Subcutaneous abdominal adipose tissue (tissue), 5 donors: ENCODE measurements around the gene DUSP3.
"Not testable (repeated sequence)": the region's sequence is repeated elsewhere in the genome, so short reads cannot be mapped to it uniquely, and the experiment has no call there.

Experiments
- H3K27ac ChIP-seq: one replicate; pipeline ENCODE4 v1.7.0; 2013; ENCODE audit warnings: low read depth, mild to moderate bottlenecking, inconsistent platforms, low read length, moderate library complexity
- H3K27me3 ChIP-seq, 5 donors: one replicate each; pipeline ENCODE4 v1.7.0; 2013; ENCODE audit warnings: low read length in 5 of 5, inconsistent platforms in 1 of 5; ENCODE audit not compliant: control insufficient read depth in 5 of 5, insufficient read depth in 4 of 5
- H3K36me3 ChIP-seq, 5 donors: one replicate each; pipeline ENCODE4 v1.7.0; 2013; ENCODE audit warnings: low read length in 5 of 5; ENCODE audit not compliant: control insufficient read depth in 5 of 5, insufficient read depth in 5 of 5
- H3K4me1 ChIP-seq, 5 donors: one replicate each; pipeline ENCODE4 v1.7.0; 2013; ENCODE audit warnings: low read length in 5 of 5, mild to moderate bottlenecking in 3 of 5, moderate library complexity in 1 of 5; ENCODE audit not compliant: control insufficient read depth in 5 of 5, insufficient read depth in 5 of 5
- H3K4me3 ChIP-seq, 5 donors: one replicate each; pipeline ENCODE4 v1.7.0; 2013; ENCODE audit warnings: low read length in 5 of 5, low read depth in 1 of 5
- H3K9ac ChIP-seq, 5 donors: one replicate each; pipeline ENCODE4 v1.7.0; 2013; ENCODE audit warnings: low read length in 5 of 5, mild to moderate bottlenecking in 4 of 5, moderate library complexity in 3 of 5
- H3K9me3 ChIP-seq, 5 donors: one replicate each; pipeline ENCODE4 v1.7.0; 2013; ENCODE audit warnings: low read length in 5 of 5; ENCODE audit not compliant: control insufficient read depth in 5 of 5
- donor health status: healthy.
- donor health status: healthy.
- donor health status: healthy.
- donor health status: healthy.
- donor health status: healthy.

The DUSP3 gene

DNA sequence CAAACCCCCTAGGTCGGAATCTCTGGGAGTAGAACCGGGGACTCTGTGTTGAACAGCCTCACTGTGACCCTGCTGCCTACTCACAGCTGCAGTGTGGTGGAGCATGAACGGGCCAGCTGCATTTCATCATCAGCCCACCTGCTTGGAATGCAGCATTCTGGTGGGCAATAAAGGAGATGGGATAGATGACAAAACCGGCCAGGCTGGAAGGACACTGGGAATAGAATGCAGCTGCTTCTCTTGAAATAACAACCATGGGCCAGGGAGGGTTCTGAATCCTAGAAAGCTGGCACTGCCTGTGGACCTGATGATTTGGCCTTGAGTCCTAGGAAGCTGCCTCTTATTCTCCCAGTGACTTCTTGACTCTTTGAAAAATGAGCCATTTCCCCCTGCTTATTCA, 25.0 kb upstream of the DUSP3 start:
- Histone ChIP-seq H3K27me3 (no peaks in the 10 kb centered on the region), H3K9me3 (no peaks in the 10 kb centered on the region), H3K27ac (no peak overlapping the region), H3K4me3 (no peak overlapping the region), H3K4me1 (no peaks in the 10 kb centered on the region), H3K9ac (no peak overlapping the region), H3K36me3 (peaks cover 9 to 25% (median 17%) of the 10 kb centered on the region in 5 donors)

DNA sequence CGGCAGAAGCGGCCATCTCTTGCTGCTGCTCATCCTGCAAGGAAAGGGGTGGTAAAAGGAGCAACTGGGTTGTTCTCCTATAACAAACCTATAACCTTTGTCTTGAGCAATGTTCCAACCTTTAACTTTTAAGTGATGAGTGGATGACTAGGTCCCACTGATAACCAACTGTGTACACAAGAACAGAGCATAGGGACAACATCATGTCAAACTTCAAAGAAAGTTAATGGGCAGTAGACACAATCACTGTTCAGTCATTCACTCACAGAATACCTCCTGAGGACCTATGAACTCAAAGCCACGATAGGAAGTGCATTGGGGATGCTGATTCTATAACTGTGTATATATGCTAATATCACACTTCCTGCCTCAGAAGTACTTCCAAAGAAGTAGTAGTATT, 23.1 kb upstream of the DUSP3 start:
- Histone ChIP-seq H3K27ac (no peak overlapping the region), H3K36me3 (peaks cover 7 to 18% (median 9%) of the 10 kb centered on the region in 5 donors), H3K9ac (no peak overlapping the region)

DNA sequence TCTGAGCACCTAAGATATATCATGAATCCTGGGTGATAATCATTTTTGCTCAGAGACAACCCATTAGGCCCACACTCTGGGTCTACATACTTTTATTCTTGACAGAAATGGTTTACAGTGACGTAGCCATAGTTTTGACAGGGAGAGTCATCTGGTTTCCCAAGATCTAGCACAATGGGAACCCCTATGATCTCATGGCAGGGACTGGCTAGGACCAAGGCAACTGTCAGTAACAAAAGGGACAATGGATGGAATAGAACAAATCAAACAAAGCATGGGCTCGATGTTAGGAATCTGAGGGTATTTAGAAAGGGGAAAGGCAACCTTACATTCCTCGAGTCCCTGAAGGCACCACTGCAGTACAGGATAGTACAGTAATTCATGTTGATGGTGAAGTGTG, 22.0 kb upstream of the DUSP3 start:
- peaks cover 7 to 18% (median 9%) of the 10 kb centered on the region in 5 donors for H3K36me3 ChIP-seq
- no peak overlapping the region for H3K4me3 ChIP-seq
- no peaks in the 10 kb centered on the region for H3K27me3 ChIP-seq
- H3K9ac ChIP-seq: no peak overlapping the region
- no peaks in the 10 kb centered on the region for H3K9me3 ChIP-seq
- H3K4me1 ChIP-seq: no peaks in the 10 kb centered on the region
- H3K27ac ChIP-seq: no peak overlapping the region

More for the DNA sequence above, 23.1 kb upstream of the DUSP3 start:
- Histone ChIP-seq H3K9me3 (no peaks in the 10 kb centered on the region), H3K4me1 (no peaks in the 10 kb centered on the region), H3K27me3 (no peaks in the 10 kb centered on the region), H3K4me3 (no peak overlapping the region)

DNA sequence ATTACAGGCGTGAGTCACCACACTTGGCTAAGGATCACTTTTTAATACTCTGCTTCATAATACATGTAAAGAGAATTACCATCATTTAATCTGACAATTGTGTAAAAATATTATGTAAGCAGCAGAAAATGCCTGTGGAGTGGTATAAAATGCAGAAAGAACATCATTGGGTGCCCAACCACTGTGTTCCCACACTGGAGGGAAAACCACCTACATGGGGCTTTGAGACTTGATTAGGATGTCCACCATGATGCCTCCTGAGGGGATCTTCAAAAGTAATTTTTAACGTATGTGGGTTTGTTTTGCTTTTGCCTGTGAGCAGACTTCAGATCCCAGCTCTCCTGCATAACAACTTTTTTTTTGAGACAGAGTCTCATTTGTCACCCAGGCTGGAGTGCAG, 20.3 kb upstream of the DUSP3 start:
- Histone ChIP-seq H3K27ac (no peak overlapping the region), H3K9ac (no peak overlapping the region), H3K36me3 (peaks cover 7 to 18% (median 9%) of the 10 kb centered on the region in 5 donors), H3K4me1 (no peaks in the 10 kb centered on the region), H3K4me3 (no peak overlapping the region), H3K9me3 (no peaks in the 10 kb centered on the region), H3K27me3 (no peaks in the 10 kb centered on the region)

DNA sequence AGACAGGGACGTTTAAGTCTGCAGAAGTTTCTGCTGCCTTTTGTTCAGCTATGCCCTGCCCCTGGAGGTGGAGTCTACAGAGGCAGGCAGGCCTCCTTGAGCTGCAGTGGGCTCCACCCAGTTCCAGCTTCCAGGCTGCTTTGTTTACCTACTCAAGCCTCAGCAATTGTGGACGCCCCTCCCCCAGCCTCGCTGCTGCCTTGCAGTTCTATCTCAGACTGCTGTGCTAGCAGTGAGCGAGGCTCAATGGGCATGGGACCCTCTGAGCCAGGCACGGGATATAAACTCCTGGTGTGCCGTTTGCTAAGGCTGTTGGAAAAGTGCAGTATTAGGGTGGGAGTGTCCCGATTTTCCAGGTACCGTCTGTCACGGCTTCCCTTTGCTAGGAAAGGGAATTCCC, 19.2 kb upstream of the DUSP3 start:
- not testable (repeated sequence) for H3K4me1 ChIP-seq

DNA sequence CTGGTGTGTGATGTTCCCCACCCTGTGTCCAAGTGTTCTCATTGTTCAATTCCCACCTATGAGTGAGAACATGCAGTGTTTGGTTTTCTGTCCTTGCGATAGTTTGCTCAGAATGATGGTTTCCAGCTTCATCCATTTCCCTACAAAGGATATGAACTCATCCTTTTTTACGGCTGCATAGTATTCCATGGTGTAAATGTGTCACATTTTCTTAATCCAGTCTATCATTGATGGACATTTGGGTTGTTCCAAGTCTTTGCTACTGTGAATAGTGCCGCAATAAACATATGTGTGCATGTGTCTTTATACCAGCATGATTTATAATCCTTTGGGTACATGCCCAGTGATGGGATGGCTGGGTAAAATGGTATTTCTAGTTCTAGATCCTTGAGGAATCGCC, 13.9 kb upstream of the DUSP3 start:
- not testable (repeated sequence) for H3K9ac ChIP-seq, H3K9me3 ChIP-seq, H3K27me3 ChIP-seq, H3K36me3 ChIP-seq, H3K4me3 ChIP-seq, H3K27ac ChIP-seq, H3K4me1 ChIP-seq

More for the DNA sequence above, 19.2 kb upstream of the DUSP3 start:
- not testable (repeated sequence) for H3K27ac ChIP-seq, H3K27me3 ChIP-seq, H3K9me3 ChIP-seq, H3K4me3 ChIP-seq, H3K9ac ChIP-seq
- H3K36me3 ChIP-seq: peaks cover under 1 to 10% (median 9%) of the 10 kb centered on the region in 5 donors

DNA sequence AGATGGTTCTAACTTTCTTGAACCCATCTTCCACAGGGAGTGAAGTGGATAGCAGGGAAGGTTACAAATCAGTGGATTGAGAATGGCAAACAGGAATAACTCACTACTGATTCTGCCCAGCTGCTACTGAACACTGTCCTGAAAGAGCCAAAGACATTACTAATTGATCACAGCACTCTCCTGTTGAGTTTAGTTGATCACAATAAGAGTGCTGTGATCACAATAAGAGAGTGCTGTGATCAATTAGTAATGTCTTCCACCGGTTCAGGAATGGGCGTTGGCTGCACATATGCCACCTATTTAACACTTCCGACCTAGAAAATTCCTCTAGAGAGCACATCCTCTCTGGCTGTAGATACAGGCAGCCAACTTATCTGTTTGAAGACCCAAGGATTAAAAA, 12.8 kb upstream of the DUSP3 start:
- H3K9ac ChIP-seq: no peak overlapping the region
- H3K4me3 ChIP-seq: no peak overlapping the region
- H3K36me3 ChIP-seq: no peaks in the 10 kb centered on the region
- no peaks in the 10 kb centered on the region for H3K9me3 ChIP-seq
- peaks cover 0 to 7% (median 0%) of the 10 kb centered on the region in 5 donors for H3K4me1 ChIP-seq
- peaks cover 0 to 3% (median 0%) of the 10 kb centered on the region in 5 donors for H3K27me3 ChIP-seq
- H3K27ac ChIP-seq: no peak overlapping the region

DNA sequence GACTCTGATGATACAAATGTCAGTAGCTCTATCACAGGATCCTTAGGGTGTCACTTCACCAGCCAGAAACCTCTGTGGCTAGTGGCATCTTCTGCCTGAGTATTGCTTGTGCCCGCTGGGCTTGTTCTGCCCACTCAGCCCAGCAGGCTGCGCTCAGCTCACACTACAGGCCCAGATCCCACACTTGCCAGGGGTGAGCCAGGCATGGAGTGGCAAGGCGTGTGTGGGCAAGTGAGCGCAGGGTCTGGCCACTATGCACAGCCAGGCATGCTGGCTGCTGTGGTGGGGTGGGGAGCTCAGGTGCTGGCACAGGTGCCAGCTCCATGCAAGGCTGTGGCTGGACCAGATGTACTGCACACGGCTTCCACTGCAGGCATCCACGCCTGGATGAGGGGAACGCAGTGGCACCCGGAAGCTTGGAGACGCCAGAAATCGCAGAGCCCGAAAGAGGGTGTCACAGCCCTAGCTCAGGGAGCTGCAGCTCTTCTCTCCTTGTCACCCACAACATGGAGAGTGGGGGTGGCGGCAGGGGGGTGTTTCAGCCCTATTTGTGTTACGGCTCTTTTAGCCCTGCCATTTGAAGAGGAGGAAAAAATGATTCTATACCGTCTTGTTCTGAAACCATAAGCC, 11.6 kb upstream of the DUSP3 start:
- Histone ChIP-seq H3K27me3 (peaks cover 0 to 3% (median 0%) of the 10 kb centered on the region in 5 donors), H3K4me1 (peaks cover 0 to 7% (median 0%) of the 10 kb centered on the region in 5 donors), H3K27ac (no peak overlapping the region), H3K4me3 (no peak overlapping the region), H3K9ac (no peak overlapping the region), H3K36me3 (no peaks in the 10 kb centered on the region), H3K9me3 (no peaks in the 10 kb centered on the region)

DNA sequence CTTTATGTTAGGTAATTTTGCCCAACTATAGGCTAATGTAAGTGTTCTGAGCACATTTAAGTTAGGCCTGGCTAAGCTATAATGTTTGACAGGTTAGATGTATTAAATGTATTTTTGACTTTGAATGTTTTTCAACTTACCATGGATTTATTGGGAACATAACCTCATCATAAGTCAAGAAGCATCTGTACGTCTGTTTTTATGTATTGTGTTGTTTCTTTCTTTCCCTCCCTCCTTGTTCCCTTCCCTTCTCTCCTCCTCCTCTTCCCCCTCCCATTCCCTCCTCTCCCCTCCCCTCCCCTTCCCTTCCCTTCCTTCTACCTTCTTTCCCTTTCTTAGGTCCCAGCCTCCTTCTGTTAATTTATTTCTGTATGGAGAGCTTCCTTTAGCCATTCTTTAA, 10.7 kb upstream of the DUSP3 start:
- Histone ChIP-seq H3K4me1 (peaks cover 0 to 7% (median 0%) of the 10 kb centered on the region in 5 donors), H3K4me3 (no peak overlapping the region), H3K9me3 (no peaks in the 10 kb centered on the region), H3K36me3 (no peaks in the 10 kb centered on the region), H3K27ac (no peak overlapping the region), H3K9ac (no peak overlapping the region), H3K27me3 (peaks cover 0 to 3% (median 0%) of the 10 kb centered on the region in 5 donors)

DNA sequence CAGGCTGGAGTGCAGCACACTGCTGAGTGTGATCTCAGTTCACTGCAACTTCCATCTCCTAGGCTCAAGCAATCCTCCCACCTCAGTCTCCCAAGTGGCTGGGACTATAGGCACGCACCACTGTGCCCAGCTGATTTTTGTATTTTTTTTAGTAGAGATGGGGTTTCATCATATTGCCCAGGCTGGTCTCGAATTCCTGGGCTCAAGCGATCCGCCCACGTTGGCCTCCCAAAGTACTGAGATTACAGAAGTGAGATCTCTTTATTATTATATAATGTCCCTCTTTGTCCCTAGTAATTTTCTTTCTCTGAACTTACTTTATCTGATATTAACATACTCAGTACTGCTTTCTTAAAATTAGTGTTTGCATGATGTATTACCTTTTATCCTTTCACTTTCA, 9.8 kb upstream of the DUSP3 start:
- Histone ChIP-seq H3K27me3 (peaks cover 0 to 3% (median 0%) of the 10 kb centered on the region in 5 donors), H3K36me3 (no peaks in the 10 kb centered on the region), H3K4me1 (peaks cover 0 to 7% (median 0%) of the 10 kb centered on the region in 5 donors), H3K4me3 (no peak overlapping the region), H3K9me3 (no peaks in the 10 kb centered on the region), H3K9ac (no peak overlapping the region), H3K27ac (no peak overlapping the region)
